ENCODE results near the gene RPRD1A.
"Not testable (repeated sequence)": the region's sequence is repeated elsewhere in the genome, so short reads cannot be mapped to it uniquely, and the experiment has no call there.

Gene RPRD1A

GRCh38 chr18:35982409-35983114 lies 84.8 kb downstream of the RPRD1A start:
- DNase-seq (ENCODE audit: insufficient read length, low spot score) (no peak), FAIRE-seq (no peak)
- TF ChIP-seq POU2F2 (IDR thresholded peaks at IDR 0.05; ENCODE audit: low read depth, low read length) (no peak), POLR2A (IDR thresholded peaks at IDR 0.05; ENCODE audit: low read depth, low read length) (no peak), TAF1 (IDR thresholded peaks at IDR 0.05; ENCODE audit: low read depth, low read length) (no peak), PAX5 (IDR thresholded peaks at IDR 0.05; ENCODE audit: insufficient read depth, low read length, severe bottlenecking) (no peak)

DNA sequence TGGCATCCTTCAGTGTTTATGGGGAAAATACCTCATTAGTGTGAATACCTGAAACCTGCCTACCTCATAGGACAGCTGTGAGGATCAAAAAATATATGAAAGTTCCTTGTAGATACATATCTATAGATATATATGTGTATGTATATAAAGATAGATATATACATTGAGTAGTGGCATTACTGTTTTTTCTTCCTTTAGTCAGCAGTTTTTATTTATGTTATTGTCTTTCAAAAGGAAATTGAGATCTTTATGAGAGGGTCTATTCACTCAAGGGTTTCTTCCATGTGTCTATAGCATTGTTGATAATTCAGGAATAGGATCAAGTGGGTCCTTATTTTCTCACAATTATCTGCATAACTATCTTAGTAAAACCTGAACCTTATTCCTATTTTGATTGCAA lies 88.2 kb downstream of the RPRD1A start:
- no peak for TF ChIP-seq POLR2A (IDR thresholded peaks at IDR 0.05; ENCODE audit: low read depth, low read length)
- TF ChIP-seq POU2F2 (IDR thresholded peaks at IDR 0.05; ENCODE audit: low read depth, low read length), result no peak
- TF ChIP-seq TAF1 (IDR thresholded peaks at IDR 0.05; ENCODE audit: low read depth, low read length), result no peak
- no peak for TF ChIP-seq PAX5 (IDR thresholded peaks at IDR 0.05; ENCODE audit: insufficient read depth, low read length, severe bottlenecking)
- no peak for TF ChIP-seq SPI1 (IDR thresholded peaks at IDR 0.05; ENCODE audit: low read depth, low read length)
- TF ChIP-seq POLR2AphosphoS5 (IDR thresholded peaks at IDR 0.05; ENCODE audit: low read depth, low read length), result no peak
- DNase-seq (ENCODE audit: insufficient read length, low spot score) (no peak), FAIRE-seq (no peak)

GRCh38 chr18:35974181-35974580 lies 93.2 kb downstream of the RPRD1A start:
- no peak for TF ChIP-seq PAX5 (IDR thresholded peaks at IDR 0.05; ENCODE audit: insufficient read depth, low read length, severe bottlenecking)
- TF ChIP-seq POU2F2 (IDR thresholded peaks at IDR 0.05; ENCODE audit: low read depth, low read length), result no peak
- TF ChIP-seq POLR2A (IDR thresholded peaks at IDR 0.05; ENCODE audit: low read depth, low read length), result no peak
- no peak for TF ChIP-seq TAF1 (IDR thresholded peaks at IDR 0.05; ENCODE audit: low read depth, low read length)
- TF ChIP-seq POLR2AphosphoS5 (IDR thresholded peaks at IDR 0.05; ENCODE audit: low read depth, low read length), result no peak
- TF ChIP-seq SPI1 (IDR thresholded peaks at IDR 0.05; ENCODE audit: low read depth, low read length), result no peak
- no peak for FAIRE-seq
- no peak for DNase-seq (ENCODE audit: insufficient read length, low spot score)

- TF ChIP-seq POU2F2 (IDR thresholded peaks at IDR 0.05; ENCODE audit: low read depth, low read length) (no peak), POLR2AphosphoS5 (IDR thresholded peaks at IDR 0.05; ENCODE audit: low read depth, low read length) (no peak), TAF1 (IDR thresholded peaks at IDR 0.05; ENCODE audit: low read depth, low read length) (no peak), SPI1 (IDR thresholded peaks at IDR 0.05; ENCODE audit: low read depth, low read length) (no peak), POLR2A (IDR thresholded peaks at IDR 0.05; ENCODE audit: low read depth, low read length) (no peak), PAX5 (IDR thresholded peaks at IDR 0.05; ENCODE audit: insufficient read depth, low read length, severe bottlenecking) (no peak)
- no peak for FAIRE-seq
- DNase-seq (ENCODE audit: insufficient read length, low spot score), result no peak
Measured at GRCh38 chr18:35973650-35974049, 93.7 kb downstream of the RPRD1A start.

DNA sequence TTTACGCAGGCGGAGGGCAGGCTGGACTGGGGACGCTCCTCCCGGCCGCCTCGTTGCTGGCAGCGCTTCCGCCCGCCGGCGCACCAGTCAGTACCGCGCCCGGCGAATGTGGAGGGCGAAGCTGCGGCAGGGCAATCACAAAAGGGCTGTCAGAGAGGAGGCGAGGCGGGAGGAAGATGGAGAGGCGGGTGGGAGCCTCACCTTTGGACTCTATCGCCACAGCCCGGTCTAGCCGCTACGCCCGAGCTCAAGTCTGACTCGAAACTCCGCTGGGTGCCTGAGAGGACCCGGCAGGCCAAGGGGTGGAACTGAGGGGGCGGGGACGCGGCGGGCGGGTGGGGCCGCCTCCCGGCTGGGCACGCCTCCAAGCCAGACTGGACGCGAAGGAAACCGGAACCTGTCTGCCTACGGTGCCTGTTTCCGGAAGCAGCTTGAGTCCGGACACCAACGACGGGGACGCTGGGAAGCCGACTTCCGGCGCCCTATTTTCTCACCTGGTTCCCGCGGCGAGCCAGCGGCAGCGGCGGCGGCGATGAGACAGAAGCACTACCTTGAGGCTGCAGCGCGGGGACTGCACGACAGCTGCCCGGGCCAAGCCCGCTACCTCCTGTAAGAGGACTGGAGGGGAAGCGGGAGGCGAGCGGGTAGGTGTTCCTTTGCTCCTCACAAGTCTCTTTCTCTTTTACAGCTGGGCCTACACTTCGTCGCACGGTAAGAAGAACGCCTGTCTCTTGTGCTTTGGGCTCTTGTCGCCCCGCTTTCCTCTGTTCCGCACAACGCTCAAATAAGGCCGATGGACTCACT lies 95.0 kb downstream of the RPRD1A start, which contains the start of gene RMP24:
Gene RMP24 (plus strand): TSS at position 483 of the 804 bp plus-strand sequence.
- TF ChIP-seq PAX5 (IDR thresholded peaks at IDR 0.05; ENCODE audit: insufficient read depth, low read length, severe bottlenecking) (peak; percentile 33), POLR2AphosphoS5 (IDR thresholded peaks at IDR 0.05; ENCODE audit: low read depth, low read length) (peak; percentile 76), TAF1 (IDR thresholded peaks at IDR 0.05; ENCODE audit: low read depth, low read length) (peak; percentile 86), POLR2A (IDR thresholded peaks at IDR 0.05; ENCODE audit: low read depth, low read length) (peak; percentile 78), SPI1 (IDR thresholded peaks at IDR 0.05; ENCODE audit: low read depth, low read length) (peak; percentile 20; the same call in 1 of the 2 replicates), POU2F2 (IDR thresholded peaks at IDR 0.05; ENCODE audit: low read depth, low read length) (no peak; the same call in 1 of the 2 replicates)
- peak; percentile 81 for DNase-seq (ENCODE audit: insufficient read length, low spot score)
- peak; percentile 94 for FAIRE-seq

GRCh38 chr18:35971661-35972196 lies 95.6 kb downstream of the RPRD1A start:
- TF ChIP-seq TAF1 (IDR thresholded peaks at IDR 0.05; ENCODE audit: low read depth, low read length), result no peak
- TF ChIP-seq POLR2AphosphoS5 (IDR thresholded peaks at IDR 0.05; ENCODE audit: low read depth, low read length), result no peak
- no peak for TF ChIP-seq POU2F2 (IDR thresholded peaks at IDR 0.05; ENCODE audit: low read depth, low read length)
- TF ChIP-seq PAX5 (IDR thresholded peaks at IDR 0.05; ENCODE audit: insufficient read depth, low read length, severe bottlenecking), result no peak
- no peak for TF ChIP-seq SPI1 (IDR thresholded peaks at IDR 0.05; ENCODE audit: low read depth, low read length)
- no peak for TF ChIP-seq POLR2A (IDR thresholded peaks at IDR 0.05; ENCODE audit: low read depth, low read length)
- DNase-seq (ENCODE audit: insufficient read length, low spot score), result no peak
- no peak for FAIRE-seq

DNA sequence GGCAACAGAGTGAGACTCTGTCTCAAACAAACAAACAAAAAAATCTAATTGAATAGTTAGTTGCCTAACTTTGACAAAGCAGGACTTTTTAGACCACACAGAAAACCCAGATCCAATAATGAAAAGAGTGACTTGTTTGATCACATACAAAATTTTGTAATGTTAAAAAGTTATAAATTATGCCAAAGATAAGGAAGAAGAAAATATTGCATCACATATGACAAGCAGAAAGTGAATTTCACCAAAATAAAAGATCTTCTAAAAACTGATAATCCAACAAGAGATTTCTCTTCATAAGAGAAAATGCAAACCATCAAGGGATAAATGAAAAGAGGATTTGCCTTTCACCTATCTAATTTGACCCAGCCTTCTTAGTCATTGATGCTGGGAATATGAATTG lies 97.7 kb downstream of the RPRD1A start:
- no peak for TF ChIP-seq SPI1 (IDR thresholded peaks at IDR 0.05; ENCODE audit: low read depth, low read length)
- no peak for TF ChIP-seq POU2F2 (IDR thresholded peaks at IDR 0.05; ENCODE audit: low read depth, low read length)
- TF ChIP-seq POLR2AphosphoS5 (IDR thresholded peaks at IDR 0.05; ENCODE audit: low read depth, low read length), result no peak
- TF ChIP-seq TAF1 (IDR thresholded peaks at IDR 0.05; ENCODE audit: low read depth, low read length), result no peak
- TF ChIP-seq PAX5 (IDR thresholded peaks at IDR 0.05; ENCODE audit: insufficient read depth, low read length, severe bottlenecking), result no peak
- no peak for TF ChIP-seq POLR2A (IDR thresholded peaks at IDR 0.05; ENCODE audit: low read depth, low read length)
- no peak for DNase-seq (ENCODE audit: insufficient read length, low spot score)
- FAIRE-seq, result no peak

DNA sequence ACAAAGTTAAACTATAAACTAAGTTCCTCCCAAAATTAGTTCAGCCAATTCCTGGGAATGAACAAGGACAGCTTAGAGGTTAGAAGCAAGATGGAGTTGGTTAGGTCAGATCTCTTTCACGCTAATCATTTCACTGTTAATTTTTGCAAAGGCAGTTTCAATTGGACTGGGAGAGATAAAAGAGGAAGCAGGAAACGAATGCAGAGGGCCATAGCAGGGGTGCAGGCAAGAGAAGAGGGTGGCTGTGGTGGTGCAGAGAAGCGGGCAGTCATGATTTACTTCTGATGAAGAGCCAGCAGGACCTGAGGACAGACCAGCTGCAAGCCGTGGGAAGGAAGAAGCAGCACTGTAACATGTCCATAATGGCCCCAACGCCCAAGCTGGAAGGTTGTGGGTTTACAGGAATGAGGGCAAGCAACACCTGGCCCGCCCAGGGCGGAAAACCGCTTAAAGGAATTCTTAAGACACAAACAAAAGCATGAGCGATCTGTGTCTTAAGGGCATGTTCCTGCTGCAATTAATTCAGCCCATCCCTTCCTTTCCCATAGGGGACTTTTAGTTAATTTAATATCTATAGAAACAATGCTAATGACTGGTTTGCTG lies 99.0 kb downstream of the RPRD1A start:
- TF ChIP-seq SPI1 (IDR thresholded peaks at IDR 0.05; ENCODE audit: low read depth, low read length) (peak; percentile 64), TAF1 (IDR thresholded peaks at IDR 0.05; ENCODE audit: low read depth, low read length) (no peak)
- FAIRE-seq (no peak), DNase-seq (ENCODE audit: insufficient read length, low spot score) (no peak)

DNA sequence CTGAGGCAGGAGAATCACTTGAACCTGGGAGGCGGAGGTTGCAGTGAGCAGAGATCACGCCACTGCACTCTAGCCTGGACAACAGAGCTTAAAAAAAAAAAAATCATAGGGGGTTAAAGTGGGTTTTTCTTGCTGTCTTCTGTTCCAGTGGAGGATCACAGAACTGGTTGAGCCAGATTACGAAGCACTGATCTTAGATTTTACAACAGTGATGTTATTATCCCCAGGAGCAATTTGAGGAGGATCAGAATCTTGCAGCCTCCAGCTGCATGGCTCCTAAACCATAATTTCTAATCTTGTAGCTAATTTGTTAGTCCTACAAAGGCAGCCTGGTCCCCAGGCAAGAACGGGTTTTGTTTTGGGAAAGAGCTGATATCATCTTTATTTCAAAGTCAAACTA lies 99.5 kb downstream of the RPRD1A start:
- DNase-seq (ENCODE audit: insufficient read length, low spot score); FAIRE-seq: not testable (repeated sequence)
